CD4-positive, alpha-beta T cell treated with Interleukin-15 for 4 hours (primary cell): Measurements from ENCODE around the gene PEX19.

ENCODE experiments used
- DNase-seq: peaks from one replicate; pipeline ENCODE4 v3.0.0-alpha.2; 2020; ENCODE audit warnings: low spot score

Gene PEX19

GRCh38 chr1:160277987-160278386 is 6.9 kb downstream of the PEX19 start:
- DNase-seq, result no peak

- DNase-seq, result no peak
Measured at GRCh38 chr1:160277330-160277729, 7.6 kb downstream of the PEX19 start.

- DNase-seq, result no peak
Measured at GRCh38 chr1:160271025-160271424, 13.9 kb downstream of the PEX19 start.

DNA sequence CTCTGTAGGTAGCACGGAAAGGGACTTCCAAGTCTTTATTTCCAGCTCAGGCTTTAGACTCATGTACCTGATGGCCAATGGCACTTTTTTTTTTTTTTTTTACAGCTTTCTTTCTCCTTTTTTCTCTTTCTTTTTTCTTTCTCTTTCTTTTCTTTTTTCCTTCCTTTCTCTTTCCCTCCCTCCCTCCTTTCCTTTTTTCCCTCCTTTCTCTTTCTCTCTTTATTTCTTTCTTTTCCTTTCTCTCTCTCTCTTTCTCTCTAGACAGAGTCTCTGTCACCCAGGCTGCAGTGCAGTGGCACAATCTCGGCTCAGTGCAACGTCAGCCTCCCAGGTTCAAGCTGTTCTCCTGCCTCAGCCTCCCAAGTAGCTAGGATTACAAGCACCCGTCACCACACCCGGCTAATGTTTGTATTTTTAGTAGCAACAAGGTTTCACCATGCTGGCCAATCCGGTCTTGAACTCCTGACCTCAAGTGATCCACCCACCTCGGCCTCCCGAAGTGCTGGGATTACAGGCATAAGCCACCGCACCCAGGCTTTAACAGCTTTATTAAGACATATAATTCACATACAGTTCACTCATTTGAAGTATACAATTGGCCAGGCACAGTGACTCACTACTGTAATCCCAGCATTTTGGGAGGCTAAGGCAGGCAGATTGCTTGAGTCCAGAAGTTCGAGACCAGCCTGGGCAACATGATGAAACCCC is 17.5 kb downstream of the PEX19 start:
- no peak for DNase-seq

DNA sequence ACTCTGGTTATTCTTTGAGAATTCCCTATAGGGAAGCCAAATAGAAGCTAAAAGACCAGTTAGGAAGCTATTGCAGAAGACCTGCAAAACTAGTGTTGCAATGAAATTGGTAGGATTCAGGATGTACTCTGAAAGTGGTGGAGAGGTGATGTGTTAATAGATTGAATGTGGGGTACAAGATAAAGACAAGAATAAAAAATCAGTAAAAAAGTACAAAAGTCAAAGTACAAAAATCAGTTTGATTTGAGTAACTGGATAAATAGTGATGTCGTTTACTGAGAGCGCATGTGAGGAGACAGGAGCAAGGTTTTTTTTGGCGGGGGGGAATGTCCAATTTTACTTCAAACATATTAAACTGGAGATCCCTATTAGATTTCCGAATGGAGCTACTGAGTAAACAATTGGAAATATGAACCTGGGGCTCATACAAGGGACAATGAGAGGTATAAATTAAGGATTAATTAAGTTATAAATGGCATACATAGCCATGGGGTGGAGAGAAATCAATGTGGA is 20.1 kb downstream of the PEX19 start:
- no peak for DNase-seq

DNA sequence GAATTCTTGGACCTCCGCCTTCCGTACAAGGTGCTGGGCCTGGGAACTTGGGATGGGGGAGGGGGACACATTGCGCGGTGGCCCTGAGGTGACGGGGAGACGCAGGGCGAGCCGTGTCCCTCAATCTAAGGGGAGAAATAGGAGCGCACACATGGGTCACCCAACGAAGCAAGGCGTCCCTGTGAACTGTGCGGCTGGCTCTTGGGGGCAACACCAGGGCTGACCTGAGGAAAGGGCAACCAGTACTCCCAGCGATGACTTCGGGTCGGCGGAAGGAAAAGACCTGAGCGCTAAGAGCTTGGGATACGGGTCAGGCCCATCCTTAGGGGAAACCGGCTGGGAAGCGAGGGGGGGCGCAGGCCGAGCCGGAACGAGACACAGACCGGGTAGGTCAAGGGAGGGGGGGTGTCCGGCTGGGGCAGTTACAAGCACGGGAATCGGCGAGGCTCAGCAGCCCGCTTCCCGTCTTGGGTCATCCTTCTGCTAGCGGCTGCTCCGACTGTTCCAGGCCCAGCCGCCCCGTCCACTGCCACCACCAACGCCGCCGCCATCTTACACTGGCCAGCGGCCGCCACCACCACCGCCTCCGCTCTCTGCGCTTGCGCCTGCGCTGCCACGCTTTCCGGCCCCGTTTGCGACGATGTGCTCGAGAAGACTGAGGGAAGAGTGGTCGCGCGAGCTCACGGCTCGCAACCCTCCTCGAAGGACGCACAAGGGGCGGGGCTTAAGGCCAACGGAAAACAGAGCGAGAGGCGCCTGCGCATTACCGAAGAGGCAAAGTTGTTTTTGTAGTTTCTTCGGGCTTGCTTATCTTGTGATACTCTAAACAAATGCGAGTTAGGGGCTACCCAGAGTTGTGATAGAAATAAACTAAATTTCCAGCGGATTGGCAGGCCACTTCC is 22.8 kb downstream of the PEX19 start, which contains the start of gene DCAF8:
Gene DCAF8, minus strand, starts transcription at position 657 of the 902 bp plus-strand sequence. CDS start 18,541 bp downstream, outside the sequence.
- peak; percentile 98 for DNase-seq

GRCh38 chr1:160261556-160261892 is 23.4 kb downstream of the PEX19 start:
- peak; percentile 80 for DNase-seq

DNA sequence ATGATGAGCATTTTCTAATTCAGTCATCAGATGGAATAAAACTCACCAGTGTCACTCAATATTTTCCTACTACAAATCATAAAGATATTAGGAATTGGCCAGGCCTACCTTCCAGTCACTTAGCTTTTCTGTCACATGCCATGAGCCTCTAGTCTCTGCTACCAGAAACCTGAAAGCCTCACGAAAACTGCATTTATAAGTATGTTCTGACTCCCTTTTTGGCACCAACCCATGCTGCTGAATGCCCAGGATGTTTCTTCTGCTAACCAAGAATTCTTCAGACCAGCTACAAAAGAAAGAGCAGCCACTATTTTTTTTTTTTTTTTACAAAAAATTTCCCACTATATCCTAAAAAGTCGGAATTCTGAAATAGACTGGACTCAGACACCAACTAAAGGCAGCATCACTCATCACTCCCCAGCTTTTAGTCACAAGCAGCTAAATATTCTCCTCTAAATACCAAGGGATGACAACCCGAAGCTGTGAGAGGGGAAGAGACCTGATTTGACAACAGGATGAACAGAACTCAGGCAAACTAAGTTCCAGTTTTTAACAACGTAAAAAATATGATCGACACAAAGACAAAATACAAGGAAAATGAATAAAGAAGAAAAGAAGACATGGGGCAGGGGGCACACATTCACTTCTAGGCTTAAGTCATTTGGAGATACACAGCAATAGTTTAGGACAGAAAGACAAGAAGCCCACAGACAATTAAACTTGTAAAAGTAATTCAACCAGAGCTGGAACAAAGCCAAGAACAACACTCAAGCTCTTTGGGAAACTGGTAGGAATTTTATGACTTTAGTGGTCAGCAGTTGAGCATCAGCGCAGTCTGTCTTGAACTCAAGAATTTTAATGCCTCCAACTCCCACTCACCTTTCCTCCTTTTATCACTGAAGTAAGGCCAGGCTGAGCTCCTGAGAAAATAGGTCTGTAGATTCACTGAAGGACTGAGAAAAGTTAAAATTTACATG is 24.2 kb downstream of the PEX19 start:
- no peak for DNase-seq

DNA sequence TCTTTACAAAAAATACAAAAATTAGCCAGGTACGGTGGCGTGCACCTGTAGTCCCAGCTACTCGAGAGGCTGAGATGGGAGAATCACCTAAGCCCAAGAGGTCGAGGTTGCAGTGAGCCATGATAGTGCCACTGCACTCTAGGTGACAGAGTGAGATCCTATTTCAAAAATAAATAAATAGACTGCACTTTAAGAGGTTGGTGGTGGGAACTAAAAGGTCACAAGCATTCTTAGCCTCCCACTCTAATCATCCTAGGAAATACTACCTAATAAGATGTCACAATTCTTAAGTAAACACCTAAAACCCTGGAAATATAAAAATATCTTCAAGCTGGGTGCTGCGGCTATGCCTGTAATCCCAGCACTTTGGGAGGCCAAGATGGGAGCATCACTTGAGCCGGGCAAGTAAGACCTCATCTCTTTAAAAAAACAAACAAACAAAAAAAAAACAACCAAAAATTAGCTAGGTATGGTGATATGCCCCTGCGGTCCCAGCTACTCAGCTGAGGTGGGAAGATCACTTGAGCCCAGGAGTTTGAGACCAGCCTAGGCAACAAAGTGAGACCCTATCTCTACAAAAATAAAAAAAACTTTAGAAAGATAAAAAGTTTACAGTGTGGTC is 26.6 kb downstream of the PEX19 start:
- no peak for DNase-seq

GRCh38 chr1:160257411-160258015 is 27.4 kb downstream of the PEX19 start:
- DNase-seq, result no peak

DNA sequence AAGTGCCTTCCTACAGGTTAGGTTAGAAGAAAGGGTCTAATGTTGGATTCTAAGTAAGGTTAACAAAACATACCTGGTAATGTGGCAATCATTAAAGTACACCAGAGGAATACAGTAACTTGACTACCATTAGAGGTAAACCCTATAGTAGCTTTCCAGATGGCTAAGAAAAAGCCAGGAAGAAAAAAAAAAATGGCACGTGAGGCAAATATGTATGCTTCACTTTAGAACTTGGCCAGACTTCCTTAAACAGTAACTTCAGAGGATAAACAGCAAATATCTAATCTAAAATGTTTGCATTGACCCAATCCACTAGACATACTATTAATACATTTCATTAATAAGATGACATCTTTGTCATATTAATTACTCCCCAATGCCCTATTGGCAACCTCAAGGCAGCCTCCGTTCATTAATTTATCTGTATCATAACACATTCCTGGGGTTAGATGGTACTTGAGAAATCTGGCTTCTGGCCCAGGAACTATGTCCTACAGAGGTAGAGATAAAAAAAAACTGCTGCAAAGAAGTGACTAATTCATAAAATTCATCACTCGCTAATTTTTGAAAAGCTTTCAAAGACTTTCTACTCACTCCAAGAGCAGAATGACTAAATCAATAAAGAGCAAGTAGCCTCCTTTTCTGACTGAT is 28.4 kb downstream of the PEX19 start:
- no peak for DNase-seq

GRCh38 chr1:160255781-160256300 is 29.1 kb downstream of the PEX19 start:
- DNase-seq, result no peak

DNA sequence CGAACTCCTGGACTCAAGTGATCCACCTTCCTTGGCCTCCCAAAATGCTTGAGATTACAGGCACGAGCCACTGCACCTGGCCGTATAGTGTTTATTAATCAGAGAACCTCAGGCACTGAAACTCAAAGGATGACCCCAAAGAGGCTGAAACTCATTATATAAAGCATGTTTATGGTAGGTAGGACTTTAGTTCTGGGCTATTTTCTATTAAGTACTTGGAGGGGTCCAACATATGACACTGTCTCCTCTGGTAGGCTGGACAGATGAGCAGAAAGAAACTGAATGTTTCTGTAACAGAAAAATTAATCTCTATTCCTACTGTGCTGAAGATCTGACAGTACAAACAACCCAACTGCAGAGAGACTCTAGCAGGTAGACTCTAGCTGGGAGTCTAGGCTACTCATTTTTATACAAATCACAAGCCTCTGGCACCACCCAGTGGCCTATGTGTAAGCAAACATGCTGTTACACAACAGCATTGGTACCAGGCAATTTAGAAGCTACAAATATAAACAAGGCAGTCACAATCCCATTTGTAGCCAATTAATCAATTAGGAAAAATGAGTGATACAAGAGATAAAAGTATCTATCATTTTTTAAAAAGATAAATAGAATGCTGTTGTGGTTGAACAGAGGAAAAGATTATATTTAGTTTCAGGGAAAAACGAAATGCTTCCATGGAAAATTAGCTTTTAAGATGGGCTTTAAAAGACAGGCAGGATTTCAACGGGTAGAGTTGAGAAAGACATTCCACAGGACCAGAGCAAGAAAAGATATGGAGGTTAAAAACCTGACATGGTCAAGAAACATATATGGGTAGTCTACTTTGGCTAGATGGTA is 33.0 kb downstream of the PEX19 start:
- peak; percentile 65 for DNase-seq

- no peak for DNase-seq
Measured at GRCh38 chr1:160251011-160251410, 33.9 kb downstream of the PEX19 start.

- DNase-seq, result no peak
Measured at GRCh38 chr1:160247053-160247452, 37.9 kb downstream of the PEX19 start.

DNA sequence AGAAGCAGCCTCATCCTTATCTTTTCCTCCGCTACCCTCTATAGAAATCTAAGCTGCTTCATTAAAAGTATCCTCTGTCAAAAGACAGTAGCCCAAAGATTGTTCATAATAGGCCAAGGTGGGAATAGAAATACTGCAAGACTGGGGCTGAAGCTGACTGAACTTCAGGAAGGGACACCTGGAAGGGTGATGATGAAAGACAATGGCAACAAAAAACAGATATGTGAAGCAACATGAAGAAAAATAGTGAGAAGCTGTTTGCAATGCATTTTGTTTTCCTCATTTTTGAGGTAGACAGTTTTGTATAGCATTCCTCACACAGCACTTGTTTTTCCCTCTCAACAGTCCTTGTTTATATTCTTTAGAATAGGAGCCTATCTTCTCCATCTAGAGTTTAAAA is 39.5 kb downstream of the PEX19 start:
- DNase-seq, result no peak

DNA sequence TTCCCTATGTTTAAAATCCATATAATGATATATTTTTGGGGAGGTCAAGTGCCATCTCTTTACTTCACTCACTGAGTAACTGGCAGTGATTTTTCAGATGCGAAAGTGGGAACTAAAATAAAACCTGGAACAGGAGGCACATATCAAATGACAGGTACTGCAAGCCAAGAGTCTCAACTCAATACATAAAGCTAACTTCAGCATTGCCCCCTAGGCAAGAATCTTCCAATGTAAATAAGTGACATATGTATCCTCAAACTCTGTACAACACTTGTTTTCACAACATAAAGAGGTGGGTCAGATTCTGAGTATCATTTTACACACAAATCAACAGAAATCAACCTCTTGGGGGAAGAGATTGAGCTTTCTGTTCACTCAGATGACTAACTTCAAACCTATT is 40.7 kb downstream of the PEX19 start:
- DNase-seq, result no peak

DNA sequence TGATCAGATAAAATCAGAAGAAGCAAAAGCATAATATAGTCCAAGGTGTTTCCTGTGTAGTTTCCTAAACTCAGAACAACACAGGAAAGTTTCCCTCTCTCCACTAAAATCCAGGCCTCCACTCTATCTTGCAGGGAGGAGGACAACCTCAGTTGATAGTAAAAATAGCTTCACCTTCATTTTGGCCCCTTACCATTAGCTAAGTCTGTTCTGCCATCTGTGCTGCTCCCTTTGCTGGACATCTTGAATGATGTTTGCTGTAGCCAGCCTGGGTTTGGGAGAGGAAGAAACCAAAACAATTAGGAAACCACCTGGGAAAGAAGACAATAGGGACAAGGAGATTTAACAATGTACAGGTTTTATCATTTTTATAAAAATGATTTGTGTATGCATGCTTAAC is 41.2 kb downstream of the PEX19 start:
- no peak for DNase-seq

DNA sequence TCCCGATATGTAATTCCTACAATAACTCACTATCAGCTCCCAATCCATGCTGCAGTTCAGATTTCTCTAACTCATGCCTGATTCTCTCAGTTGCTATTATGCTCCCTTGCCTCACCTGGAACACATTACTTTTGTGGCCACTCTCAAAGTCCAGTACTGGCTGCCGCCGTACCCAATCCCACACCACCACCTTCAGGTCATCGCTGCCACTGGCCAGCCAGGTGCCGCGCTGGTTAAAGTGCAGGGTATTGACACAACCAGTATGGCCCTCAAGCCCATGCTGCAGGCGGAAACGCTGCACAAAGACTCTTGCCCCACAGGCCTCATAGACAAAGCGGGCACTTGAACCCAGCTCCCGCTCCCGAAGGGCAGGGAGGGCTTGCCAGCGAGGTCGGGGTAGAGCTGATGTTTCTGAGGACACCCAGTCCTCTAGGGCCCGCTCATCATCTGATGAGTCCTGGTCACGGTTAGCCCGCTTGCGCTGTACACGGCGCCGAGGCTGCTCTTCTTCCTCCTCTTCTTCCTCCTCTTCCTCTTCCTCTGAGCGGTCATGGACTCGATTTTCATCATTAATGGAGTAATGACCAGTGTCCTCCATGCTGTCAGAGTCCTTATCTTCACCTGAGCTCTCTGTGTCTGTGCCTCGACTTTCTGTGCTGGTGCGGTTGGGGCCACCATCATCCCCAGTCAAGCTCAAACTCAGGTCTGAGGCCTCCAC is 45.2 kb downstream of the PEX19 start:
- DNase-seq, result no peak
